NCI-H2227 (cell line): ENCODE measurements around the gene SLBP.
"Not testable (repeated sequence)": the region's sequence is repeated elsewhere in the genome, so short reads cannot be mapped to it uniquely, and the experiment has no call there.

Experiments
- DNase-seq: peaks from one replicate; lab custom pipeline; 2025; ENCODE audit not compliant: unreplicated experiment; lab: John Stamatoyannopoulos, UW

The SLBP gene

GRCh38 chr4:1678244-1678643 is 33.9 kb downstream of the SLBP start:
- no peak for DNase-seq

DNA sequence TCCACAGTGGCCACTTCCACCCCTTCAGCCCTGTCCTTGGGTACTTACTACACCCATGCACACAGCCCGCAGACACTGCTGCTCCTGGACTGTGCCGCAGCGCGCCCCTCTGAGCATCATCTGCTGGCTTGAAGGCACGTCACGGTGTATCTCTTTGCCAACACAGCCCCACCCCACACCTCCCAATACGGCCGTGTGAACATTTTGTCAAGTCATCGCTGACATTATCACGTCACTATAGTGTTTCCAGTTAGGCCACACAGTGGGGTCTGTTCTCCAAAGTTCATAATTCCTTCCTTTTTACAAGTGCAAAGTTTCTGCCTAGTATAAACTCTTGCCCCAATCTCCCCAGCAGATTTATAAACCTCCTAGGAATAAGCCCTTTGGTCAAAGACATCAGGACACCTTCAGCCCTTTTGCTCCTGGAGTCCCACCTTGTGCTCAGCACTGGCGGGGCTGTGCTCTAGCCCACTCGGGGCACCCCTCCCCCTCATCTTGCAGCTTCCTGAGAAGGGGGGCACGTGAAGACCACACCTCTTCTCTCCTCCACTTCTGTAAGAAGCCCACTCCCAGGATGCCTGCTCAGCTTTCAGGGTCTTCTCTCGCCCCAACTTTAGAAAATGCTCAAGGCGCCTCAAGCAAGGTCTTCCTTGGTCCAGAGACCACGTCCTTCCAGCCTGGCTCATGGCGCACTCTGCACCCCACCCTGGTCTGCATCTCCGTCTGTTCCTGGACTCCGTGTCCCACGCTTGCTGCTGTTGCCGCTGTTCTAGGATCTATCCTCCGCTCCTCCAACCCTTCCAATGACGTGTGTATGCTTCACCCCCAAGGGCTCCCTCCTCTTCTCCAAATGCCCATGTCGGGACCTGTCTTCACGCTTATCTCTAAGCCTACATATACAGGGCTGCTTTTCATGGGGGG is 35.3 kb downstream of the SLBP start:
- no peak for DNase-seq

- DNase-seq, result no peak
These were observed 36.3 kb downstream of the SLBP start for GRCh38 chr4:1675802-1676137.

GRCh38 chr4:1675136-1675801 is 36.9 kb downstream of the SLBP start:
- DNase-seq, result no peak

DNA sequence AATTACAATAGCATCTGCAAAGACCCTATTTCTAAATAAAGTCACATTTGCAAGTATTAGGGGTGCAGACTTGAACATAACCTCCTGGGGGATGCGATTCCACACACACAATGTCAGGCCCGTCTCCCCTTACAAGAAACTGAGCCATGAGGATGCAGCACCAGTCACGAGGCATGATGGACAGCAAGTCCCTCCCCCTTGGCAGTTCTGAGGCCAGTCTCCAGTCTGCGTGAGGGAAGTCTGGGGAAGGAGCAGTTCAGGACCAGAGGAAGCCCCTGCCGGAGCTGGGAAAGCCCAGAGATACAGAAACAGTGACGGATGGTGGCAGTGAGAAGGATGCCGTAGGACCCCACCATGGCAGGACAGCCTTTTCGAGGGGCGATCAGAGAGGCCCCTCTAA is 37.4 kb downstream of the SLBP start:
- no peak for DNase-seq

DNA sequence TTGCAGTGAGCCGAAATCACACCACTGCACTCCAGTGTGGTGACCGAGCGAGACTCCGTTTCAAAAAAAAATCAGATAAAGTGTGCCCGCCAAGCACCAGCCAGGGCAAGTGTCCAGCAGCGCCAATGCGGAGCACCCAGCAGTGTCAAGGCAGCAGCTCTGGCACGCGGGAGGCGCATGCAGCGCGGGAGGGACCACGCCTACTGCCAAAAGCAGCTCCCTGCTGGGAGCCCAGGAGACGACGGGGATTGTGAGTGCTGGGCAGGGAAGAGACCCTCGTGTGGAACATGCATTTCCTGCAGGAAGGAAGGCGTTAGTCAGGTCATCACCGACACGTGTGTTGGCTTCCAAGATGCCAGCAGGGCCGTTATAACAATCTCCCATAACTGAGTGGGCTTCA is 38.4 kb downstream of the SLBP start:
- no peak for DNase-seq

DNA sequence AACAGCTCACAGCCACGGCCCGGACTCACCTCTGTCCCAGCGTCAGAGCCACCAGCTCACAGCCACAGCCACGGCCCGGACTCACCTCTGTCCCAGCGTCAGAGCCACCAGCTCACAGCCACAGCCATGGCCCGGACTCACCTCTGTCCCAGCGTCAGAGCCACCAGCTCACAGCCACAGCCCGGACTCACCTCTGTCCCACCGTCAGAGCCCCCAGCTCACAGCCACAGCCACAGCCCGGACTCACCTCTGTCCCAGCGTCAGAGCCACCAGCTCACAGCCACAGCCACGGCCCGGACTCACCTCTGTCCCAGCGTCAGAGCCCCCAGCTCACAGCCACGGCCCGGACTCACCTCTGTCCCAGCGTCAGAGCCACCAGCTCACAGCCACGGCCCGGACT is 41.1 kb downstream of the SLBP start:
- not testable (repeated sequence) for DNase-seq

DNA sequence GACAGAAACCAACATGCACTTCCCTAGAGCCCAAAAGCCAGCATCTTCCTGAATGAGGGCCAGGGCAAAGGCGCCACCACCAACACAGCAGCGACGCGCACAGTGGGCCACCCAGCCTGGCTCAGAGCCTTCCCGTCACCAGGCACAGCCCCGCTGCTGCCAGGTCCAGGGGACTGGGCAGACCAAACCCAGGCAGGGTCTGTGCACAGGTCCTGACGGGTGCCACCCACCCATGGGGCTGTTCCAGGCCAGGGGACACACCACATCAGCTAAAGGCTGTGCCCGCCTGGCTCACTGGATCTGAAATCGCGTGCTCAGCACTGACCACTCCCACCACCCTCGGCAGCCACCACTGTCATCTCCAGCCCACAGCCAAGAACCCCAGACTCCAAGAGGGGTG is 41.8 kb downstream of the SLBP start:
- DNase-seq, result no peak

- no peak for DNase-seq
These were observed 42.3 kb downstream of the SLBP start for GRCh38 chr4:1669850-1670249.

DNA sequence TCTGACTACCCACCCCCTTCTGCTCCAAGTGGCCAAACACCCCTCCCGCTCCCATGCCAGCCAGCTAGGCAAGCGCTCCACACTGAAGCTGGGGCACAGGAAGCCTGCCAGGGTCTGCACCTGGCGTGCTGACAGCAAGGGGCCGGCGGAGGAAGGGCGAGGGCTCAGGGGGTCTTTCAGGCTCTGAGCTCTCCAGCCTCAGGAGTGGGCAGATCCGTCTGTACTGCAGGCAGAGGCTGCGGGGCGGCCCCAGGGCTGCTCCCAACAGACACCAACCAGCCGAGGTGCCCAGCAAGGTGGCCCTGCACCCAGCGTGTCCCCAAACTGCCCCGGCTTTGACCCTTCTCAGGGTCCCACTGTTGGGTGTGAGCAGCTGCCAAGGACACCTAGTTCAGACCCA is 42.8 kb downstream of the SLBP start:
- no peak for DNase-seq

DNA sequence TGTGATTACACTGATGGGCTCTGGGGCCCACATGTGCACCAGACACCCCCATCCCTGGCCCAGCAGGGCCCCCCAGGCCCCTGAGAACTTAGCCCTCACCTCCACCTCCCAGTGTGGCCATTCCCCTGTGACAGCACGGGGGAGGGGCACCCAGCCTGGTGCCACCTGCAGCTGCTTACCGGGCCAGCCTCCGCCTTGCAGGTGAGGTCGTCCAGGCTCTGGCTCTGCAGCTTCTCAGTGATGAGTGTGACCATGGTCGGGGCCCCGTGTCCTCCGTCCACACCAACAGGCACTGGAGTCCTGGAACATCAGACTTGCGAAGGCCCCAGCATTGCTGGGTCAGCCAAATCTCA is 43.7 kb downstream of the SLBP start:
- no peak for DNase-seq

DNA sequence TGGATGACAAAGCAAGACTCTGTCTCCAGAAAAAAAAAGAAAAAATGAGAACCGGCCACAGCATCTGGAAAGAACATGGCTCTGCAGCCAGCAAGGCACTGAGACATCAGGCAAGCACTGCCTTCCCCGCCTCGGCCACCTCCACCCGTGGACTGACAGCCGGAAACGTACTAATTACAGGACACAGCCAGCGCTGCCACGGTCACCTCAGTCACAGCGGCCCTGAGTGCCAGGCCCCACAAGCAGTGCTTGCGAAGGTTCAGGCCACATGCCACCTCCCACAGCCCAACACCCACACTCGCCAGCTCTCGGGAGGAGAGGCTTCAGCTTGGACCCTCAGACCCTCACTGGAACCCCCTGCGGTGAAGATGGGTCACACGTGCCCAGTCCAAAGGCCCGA is 44.8 kb downstream of the SLBP start:
- no peak for DNase-seq

GRCh38 chr4:1666391-1666790 is 45.7 kb downstream of the SLBP start:
- no peak for DNase-seq

GRCh38 chr4:1664141-1664540 is 48.0 kb downstream of the SLBP start:
- DNase-seq, result no peak

- no peak for DNase-seq
These were observed 48.6 kb downstream of the SLBP start for GRCh38 chr4:1663549-1663948.

GRCh38 chr4:1661695-1662094 is 50.4 kb downstream of the SLBP start:
- no peak for DNase-seq

DNA sequence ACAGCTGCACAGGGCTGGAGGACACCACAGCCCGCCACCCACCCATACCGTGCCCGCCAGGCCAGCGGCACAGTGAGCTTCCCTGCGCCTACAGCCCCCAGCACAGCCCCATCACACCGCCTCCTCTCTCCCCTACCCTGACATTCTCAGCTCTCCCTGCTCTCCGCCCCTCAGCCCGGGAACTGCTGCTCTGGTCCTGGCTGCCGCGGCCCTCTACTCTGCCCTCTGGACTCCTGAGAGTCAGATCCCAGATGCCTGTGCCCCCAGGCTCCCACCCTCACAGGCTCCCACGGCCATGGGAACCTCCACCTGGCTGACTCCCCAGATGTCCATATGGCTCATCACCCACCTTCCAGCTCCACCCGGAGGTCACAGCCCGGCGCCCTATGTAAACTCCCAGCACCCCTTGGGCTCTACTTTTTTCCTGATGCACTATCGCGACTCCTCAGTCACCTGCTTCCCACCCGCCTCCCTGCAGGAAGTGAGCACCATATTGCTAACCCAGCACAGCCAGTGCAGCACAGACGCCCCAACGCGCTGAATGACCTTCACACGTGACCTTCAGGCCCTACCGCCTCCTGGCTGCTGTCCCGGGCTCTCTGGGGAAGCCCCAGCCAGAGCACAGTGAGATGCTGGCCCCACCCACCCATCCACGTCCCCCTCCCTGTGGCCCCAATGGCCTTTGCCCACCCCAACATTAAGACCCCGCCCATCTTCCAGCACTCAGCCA is 51.0 kb downstream of the SLBP start:
- no peak for DNase-seq

DNA sequence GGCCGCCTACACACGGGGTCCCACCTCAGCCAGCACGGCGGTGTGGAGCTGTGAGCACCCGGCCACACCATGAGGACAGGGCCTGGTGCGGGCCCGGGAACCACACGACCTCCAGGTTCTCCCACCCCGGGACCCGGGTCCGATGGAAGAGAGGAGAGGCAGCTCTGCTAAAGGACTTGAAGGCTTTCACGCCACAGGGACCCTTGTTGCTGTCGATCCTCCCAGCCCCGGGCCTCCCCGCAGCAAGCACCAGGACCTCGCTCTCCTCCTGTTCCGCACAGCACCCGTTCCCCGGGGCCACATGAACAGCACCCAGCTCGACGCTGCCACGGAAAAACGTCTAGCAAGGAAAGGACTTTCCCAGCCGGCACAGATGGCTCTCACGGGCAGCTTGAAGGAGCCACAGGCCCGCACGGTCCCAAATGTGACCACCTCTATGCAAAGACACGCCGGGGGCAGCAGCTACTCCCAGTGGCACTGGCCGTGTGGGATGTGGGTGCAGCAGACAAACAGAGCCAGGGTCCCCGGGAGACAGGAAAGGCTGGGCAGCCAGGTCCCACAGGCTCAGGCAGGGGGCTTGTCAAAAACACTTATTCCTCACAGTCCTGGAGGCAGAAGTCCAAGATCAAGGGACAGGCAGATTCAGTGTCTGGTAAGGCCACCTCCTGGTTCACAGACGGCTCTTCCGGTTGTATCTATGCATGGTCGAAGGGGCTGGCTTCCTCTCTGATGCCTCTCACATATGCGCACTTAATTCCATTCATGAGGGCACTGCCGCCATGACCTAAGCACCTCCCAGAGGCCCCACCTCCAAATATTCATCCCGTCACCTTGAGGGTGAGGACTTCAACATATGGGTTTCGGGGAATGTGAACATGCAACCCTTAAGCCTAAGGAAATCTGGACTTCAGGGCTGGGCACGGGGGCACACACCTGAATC is 52.7 kb downstream of the SLBP start:
- DNase-seq, result no peak

DNA sequence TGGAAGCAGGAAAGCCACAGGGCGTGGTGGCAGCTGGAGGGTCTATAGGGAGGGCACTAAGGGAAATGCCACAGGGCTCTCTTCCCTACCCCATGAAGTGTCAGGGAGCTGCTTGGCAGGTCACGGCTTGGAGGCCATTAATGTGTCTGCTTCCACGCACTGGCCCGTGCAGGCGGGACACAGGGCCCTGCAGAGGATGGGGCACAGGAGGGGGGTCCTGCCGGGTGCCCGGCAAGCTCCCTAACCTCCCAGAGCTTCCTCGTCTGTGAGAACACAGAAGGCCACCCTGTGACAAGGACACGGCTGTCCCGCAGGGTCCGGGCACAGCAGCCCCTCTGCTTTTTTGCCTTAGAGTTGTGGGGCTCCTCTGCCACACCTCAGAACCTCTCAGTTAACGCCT is 53.5 kb downstream of the SLBP start:
- no peak for DNase-seq

GRCh38 chr4:1658146-1658545 is 54.0 kb downstream of the SLBP start:
- no peak for DNase-seq

GRCh38 chr4:1656986-1657385 is 55.1 kb downstream of the SLBP start:
- DNase-seq, result no peak
